WTC11 (cell line): ENCODE measurements around the gene AHNAK. TPM values are rescaled to one million over a fixed set of nuclear protein-coding genes. Genes with fewer than 3 reads are reported as not detected.

Experiments
- ATAC-seq: fragments of 200-7000 bp; cut with Tn5 transposase; 2 replicates; pipeline ENCODE4 v1.10.0; 2021; ENCODE audit warnings: mild to moderate bottlenecking, moderate library complexity
- CTCF ChIA-PET: fragments of 300-600 bp; sonication (Branson Sonifier 250); formaldehyde crosslinking; loops from one replicate; lab custom pipeline; 2021; ENCODE audit warnings: antibody characterized with exemption; lab: Charles Lee
- POLR2A ChIA-PET: fragments of 350-600 bp; sonication (Branson Sonifier 250); formaldehyde crosslinking; loops from one replicate; lab custom pipeline; 2021; ENCODE audit warnings: antibody characterized with exemption; lab: Charles Lee
- DNase-seq: peaks from one replicate; pipeline ENCODE4 v3.0.0; 2021; ENCODE audit warnings: low spot score
- H3K27ac Mint-ChIP-seq: 2 replicates; pipeline ENCODE4 v1.8.0; 2021; ENCODE audit warnings: mixed read lengths
- H3K27me3 Mint-ChIP-seq: 2 replicates; pipeline ENCODE4 v1.8.0; 2021; ENCODE audit warnings: low read depth, mild to moderate bottlenecking, moderate library complexity, mixed read lengths
- H3K36me3 Mint-ChIP-seq: 2 replicates; pipeline ENCODE4 v1.8.0; 2021; ENCODE audit warnings: mixed read lengths
- H3K4me1 Mint-ChIP-seq: 2 replicates; pipeline ENCODE4 v1.8.0; 2022; ENCODE audit warnings: mixed read lengths
- H3K4me3 Mint-ChIP-seq: 2 replicates; pipeline ENCODE4 v1.8.0; 2021; ENCODE audit warnings: mild to moderate bottlenecking, moderate library complexity, mixed read lengths
- H3K9me3 Mint-ChIP-seq: 2 replicates; pipeline ENCODE4 v1.8.0; 2021; ENCODE audit warnings: mixed read lengths
- ATF3 ChIP-seq: sonication (generic); formaldehyde crosslinking; conservative IDR thresholded peaks from 2 replicates; pipeline ENCODE4 v1.8.1; 2022; ENCODE audit warnings: mild to moderate bottlenecking, missing genetic modification reagents
- EMX1 ChIP-seq: fragments of 250-450 bp; sonication (Bioruptor Pico); IDR thresholded peaks from 2 replicates; pipeline ENCODE4 v1.8.0; 2021; ENCODE audit warnings: mild to moderate bottlenecking
- ESRRA ChIP-seq: sonication (generic); formaldehyde crosslinking; IDR thresholded peaks from 2 replicates; pipeline ENCODE4 v1.8.1; 2022; ENCODE audit warnings: mild to moderate bottlenecking, missing genetic modification reagents, borderline replicate concordance
- GABPB1 ChIP-seq: sonication (generic); formaldehyde crosslinking; IDR thresholded peaks from 2 replicates; pipeline ENCODE4 v1.8.1; 2023; ENCODE audit warnings: mild to moderate bottlenecking, missing genetic modification reagents
- IRF2 ChIP-seq: sonication (generic); formaldehyde crosslinking; IDR thresholded peaks from 2 replicates; pipeline ENCODE4 v1.8.0; 2022; ENCODE audit warnings: low read depth, missing genetic modification reagents, borderline replicate concordance
- MAX ChIP-seq: sonication (generic); formaldehyde crosslinking; IDR thresholded peaks from 2 replicates; pipeline ENCODE4 v1.8.0; 2022; ENCODE audit warnings: mild to moderate bottlenecking, missing genetic modification reagents
- MXD4 ChIP-seq: fragments of 250-450 bp; sonication (Bioruptor Pico); IDR thresholded peaks from 2 replicates; pipeline ENCODE4 v1.8.0; 2021; ENCODE audit warnings: mild to moderate bottlenecking, moderate library complexity, borderline replicate concordance
- MYBL2 ChIP-seq: sonication (generic); formaldehyde crosslinking; IDR thresholded peaks from 2 replicates; pipeline ENCODE4 v1.8.1; 2023; ENCODE audit warnings: mild to moderate bottlenecking, moderate library complexity, missing genetic modification reagents
- NR3C1 ChIP-seq: sonication (generic); formaldehyde crosslinking; conservative IDR thresholded peaks from 2 replicates; pipeline ENCODE4 v1.8.1; 2023; ENCODE audit warnings: low read depth, mild to moderate bottlenecking, missing genetic modification reagents
- SP1 ChIP-seq: sonication (generic); formaldehyde crosslinking; conservative IDR thresholded peaks from 2 replicates; pipeline ENCODE4 v1.8.1; 2022; ENCODE audit warnings: missing genetic modification reagents
- ZNF232 ChIP-seq: sonication (generic); formaldehyde crosslinking; IDR thresholded peaks from 2 replicates; pipeline ENCODE4 v1.8.0; 2022; ENCODE audit warnings: mild to moderate bottlenecking, missing genetic modification reagents
- ZNF263 ChIP-seq: sonication (generic); formaldehyde crosslinking; IDR thresholded peaks from 2 replicates; pipeline ENCODE4 v1.8.1; 2022; ENCODE audit warnings: low read depth, mild to moderate bottlenecking, moderate library complexity, missing genetic modification reagents
- total RNA-seq: library from RNA; stranded (reverse); gene quantifications from 3 replicates; pipeline ENCODE4 v1.2.3, GENCODE V29; 2021
- TF ChIP-seq, protein P1 (sequence below): sonication (generic); formaldehyde crosslinking; IDR thresholded peaks from 2 replicates; pipeline ENCODE4 v1.8.1; 2022; ENCODE audit warnings: missing genetic modification reagents, borderline replicate concordance
- TF ChIP-seq, protein P2 (sequence below): sonication (generic); formaldehyde crosslinking; IDR thresholded peaks from 2 replicates; pipeline ENCODE4 v1.8.1; 2023; ENCODE audit warnings: mild to moderate bottlenecking, missing genetic modification reagents, moderate library complexity
- TF ChIP-seq, protein P3 (sequence below): fragments of 250-450 bp; sonication (Bioruptor Pico); IDR thresholded peaks from 2 replicates; pipeline ENCODE4 v1.9.0; 2021; ENCODE audit warnings: mild to moderate bottlenecking
- TF ChIP-seq, protein P4 (sequence below): sonication (generic); formaldehyde crosslinking; IDR thresholded peaks from 2 replicates; pipeline ENCODE4 v1.8.1; 2023; ENCODE audit warnings: mild to moderate bottlenecking, missing genetic modification reagents, moderate library complexity

AHNAK gene
- total RNA-seq, 1 experiment from 2014 or later: 21.0 TPM

DNA sequence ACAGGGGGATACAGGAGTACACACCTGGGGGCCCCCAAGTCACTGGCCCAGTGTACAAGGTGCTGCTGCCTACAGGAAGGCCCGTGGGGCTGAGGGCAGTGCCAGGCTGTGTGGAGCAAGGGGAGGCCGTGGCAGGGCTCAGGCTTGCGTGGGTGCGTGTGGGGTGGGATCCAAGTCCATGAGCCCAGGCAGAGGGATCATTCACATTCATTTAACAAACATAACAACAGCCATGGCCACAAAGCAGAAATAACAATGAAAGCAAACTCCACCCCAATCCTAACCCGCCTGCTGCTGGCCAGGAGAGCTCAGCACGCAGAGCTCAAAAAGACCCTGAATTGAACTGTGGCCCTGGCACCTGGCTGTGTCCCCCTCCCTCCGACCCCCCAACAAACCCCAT, 144.8 kb downstream of the AHNAK start (continued):
- TF ChIP-seq, protein P1, sequence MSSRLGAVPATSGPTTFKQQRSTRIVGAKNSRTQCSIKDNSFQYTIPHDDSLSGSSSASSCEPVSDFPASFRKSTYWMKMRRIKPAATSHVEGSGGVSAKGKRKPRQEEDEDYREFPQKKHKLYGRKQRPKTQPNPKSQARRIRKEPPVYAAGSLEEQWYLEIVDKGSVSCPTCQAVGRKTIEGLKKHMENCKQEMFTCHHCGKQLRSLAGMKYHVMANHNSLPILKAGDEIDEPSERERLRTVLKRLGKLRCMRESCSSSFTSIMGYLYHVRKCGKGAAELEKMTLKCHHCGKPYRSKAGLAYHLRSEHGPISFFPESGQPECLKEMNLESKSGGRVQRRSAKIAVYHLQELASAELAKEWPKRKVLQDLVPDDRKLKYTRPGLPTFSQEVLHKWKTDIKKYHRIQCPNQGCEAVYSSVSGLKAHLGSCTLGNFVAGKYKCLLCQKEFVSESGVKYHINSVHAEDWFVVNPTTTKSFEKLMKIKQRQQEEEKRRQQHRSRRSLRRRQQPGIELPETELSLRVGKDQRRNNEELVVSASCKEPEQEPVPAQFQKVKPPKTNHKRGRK (CRISPR knock-in tag): no peak
- TF ChIP-seq, protein P2, sequence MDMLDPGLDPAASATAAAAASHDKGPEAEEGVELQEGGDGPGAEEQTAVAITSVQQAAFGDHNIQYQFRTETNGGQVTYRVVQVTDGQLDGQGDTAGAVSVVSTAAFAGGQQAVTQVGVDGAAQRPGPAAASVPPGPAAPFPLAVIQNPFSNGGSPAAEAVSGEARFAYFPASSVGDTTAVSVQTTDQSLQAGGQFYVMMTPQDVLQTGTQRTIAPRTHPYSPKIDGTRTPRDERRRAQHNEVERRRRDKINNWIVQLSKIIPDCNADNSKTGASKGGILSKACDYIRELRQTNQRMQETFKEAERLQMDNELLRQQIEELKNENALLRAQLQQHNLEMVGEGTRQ: no peak
- TF ChIP-seq ATF3 (CRISPR knock-in tag) (no peak), ZNF232 (CRISPR knock-in tag) (no peak), IRF2 (CRISPR knock-in tag) (no peak), EMX1 (CRISPR knock-in tag) (no peak), MYBL2 (CRISPR knock-in tag) (no peak)
- TF ChIP-seq, protein P3, sequence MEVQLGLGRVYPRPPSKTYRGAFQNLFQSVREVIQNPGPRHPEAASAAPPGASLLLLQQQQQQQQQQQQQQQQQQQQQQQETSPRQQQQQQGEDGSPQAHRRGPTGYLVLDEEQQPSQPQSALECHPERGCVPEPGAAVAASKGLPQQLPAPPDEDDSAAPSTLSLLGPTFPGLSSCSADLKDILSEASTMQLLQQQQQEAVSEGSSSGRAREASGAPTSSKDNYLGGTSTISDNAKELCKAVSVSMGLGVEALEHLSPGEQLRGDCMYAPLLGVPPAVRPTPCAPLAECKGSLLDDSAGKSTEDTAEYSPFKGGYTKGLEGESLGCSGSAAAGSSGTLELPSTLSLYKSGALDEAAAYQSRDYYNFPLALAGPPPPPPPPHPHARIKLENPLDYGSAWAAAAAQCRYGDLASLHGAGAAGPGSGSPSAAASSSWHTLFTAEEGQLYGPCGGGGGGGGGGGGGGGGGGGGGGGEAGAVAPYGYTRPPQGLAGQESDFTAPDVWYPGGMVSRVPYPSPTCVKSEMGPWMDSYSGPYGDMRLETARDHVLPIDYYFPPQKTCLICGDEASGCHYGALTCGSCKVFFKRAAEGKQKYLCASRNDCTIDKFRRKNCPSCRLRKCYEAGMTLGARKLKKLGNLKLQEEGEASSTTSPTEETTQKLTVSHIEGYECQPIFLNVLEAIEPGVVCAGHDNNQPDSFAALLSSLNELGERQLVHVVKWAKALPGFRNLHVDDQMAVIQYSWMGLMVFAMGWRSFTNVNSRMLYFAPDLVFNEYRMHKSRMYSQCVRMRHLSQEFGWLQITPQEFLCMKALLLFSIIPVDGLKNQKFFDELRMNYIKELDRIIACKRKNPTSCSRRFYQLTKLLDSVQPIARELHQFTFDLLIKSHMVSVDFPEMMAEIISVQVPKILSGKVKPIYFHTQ (CRISPR knock-in tag): no peak

DNA sequence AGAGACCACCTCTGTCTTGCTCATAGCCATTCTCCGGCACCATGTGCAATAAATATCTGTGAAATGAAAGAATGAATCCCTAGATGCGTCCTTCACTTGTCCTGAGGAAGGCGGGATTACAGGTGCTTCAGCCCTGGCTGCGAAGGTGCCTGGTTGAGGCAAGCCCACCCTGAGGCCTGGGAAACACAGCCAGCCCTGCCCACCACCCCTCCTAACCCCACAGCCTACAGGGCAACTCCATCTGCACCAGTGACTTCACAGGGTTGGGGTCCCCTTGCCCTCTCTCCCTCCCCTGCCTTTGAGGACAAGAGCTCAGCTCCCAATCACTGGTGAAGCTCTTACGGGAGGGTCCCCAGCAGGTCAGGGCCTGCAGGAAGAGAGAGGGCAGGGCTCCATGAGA, 145.2 kb downstream of the AHNAK start:
- CTCF ChIA-PET: interaction anchor here (0.9 to 6.4 kb wide), 5 partner anchors 9 to 159 kb away, joined by 3 to 49 read pairs (median 6); no protein-coding TSS in a partner anchor
- H3K27me3 Mint-ChIP-seq: peaks cover 3% of the 10 kb centered on the region; the same call in 1 of the 2 replicates
- H3K9me3 Mint-ChIP-seq: no peaks in the 10 kb centered on the region
- no peak for ATAC-seq
- no peak for DNase-seq
- peaks cover 19% of the 10 kb centered on the region for H3K4me1 Mint-ChIP-seq
- H3K36me3 Mint-ChIP-seq: no peaks in the 10 kb centered on the region
- H3K27ac Mint-ChIP-seq: no peak overlapping the region
- TF ChIP-seq, protein P2: no peak
- TF ChIP-seq ESRRA (CRISPR knock-in tag) (no peak), NR3C1 (no peak), MAX (no peak), MXD4 (CRISPR knock-in tag) (no peak), ZNF263 (CRISPR knock-in tag) (no peak), SP1 (CRISPR knock-in tag) (no peak), GABPB1 (CRISPR knock-in tag) (no peak)
- TF ChIP-seq, protein P4, sequence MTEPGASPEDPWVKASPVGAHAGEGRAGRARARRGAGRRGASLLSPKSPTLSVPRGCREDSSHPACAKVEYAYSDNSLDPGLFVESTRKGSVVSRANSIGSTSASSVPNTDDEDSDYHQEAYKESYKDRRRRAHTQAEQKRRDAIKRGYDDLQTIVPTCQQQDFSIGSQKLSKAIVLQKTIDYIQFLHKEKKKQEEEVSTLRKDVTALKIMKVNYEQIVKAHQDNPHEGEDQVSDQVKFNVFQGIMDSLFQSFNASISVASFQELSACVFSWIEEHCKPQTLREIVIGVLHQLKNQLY (CRISPR knock-in tag): no peak
- TF ChIP-seq, protein P1 (CRISPR knock-in tag): no peak
- POLR2A ChIA-PET: no interaction called here
- H3K4me3 Mint-ChIP-seq: no peak overlapping the region
